ENCODE data around the gene EMC10.

DNA sequence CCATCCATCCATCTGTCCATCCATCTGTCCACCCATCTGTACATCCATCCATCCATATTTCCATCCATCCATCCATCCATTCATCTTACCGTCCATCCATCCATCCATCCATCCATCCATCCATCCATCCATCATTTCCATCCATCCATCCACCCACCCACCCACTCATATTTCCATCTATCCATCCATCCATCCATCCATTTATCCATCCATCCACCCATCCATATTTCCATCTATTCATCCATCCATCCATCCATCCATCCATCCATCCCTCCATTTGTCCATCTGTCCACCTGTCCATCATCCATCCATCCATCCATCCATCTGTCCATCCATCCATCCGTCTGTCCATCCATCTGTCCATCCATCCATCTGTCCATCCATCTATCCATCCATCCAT, 20.3 kb upstream of the EMC10 start:
- TF ChIP-seq, protein P1, sequence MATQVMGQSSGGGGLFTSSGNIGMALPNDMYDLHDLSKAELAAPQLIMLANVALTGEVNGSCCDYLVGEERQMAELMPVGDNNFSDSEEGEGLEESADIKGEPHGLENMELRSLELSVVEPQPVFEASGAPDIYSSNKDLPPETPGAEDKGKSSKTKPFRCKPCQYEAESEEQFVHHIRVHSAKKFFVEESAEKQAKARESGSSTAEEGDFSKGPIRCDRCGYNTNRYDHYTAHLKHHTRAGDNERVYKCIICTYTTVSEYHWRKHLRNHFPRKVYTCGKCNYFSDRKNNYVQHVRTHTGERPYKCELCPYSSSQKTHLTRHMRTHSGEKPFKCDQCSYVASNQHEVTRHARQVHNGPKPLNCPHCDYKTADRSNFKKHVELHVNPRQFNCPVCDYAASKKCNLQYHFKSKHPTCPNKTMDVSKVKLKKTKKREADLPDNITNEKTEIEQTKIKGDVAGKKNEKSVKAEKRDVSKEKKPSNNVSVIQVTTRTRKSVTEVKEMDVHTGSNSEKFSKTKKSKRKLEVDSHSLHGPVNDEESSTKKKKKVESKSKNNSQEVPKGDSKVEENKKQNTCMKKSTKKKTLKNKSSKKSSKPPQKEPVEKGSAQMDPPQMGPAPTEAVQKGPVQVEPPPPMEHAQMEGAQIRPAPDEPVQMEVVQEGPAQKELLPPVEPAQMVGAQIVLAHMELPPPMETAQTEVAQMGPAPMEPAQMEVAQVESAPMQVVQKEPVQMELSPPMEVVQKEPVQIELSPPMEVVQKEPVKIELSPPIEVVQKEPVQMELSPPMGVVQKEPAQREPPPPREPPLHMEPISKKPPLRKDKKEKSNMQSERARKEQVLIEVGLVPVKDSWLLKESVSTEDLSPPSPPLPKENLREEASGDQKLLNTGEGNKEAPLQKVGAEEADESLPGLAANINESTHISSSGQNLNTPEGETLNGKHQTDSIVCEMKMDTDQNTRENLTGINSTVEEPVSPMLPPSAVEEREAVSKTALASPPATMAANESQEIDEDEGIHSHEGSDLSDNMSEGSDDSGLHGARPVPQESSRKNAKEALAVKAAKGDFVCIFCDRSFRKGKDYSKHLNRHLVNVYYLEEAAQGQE (IDR thresholded peaks at IDR 0.05; ENCODE audit: low read depth, low read length) = no peak
- TF ChIP-seq EP300 (IDR thresholded peaks at IDR 0.05; ENCODE audit: borderline replicate concordance in 1 of 2, control insufficient read depth in 1 of 2, low read depth in 2 of 2, low read length in 2 of 2) (no peak), JUNB (IDR thresholded peaks at IDR 0.05) (no peak), EZH2 (IDR thresholded peaks at IDR 0.05; ENCODE audit: borderline replicate concordance, control insufficient read depth, low read depth, low read length) (no peak), SMC3 (IDR thresholded peaks at IDR 0.05; ENCODE audit: borderline replicate concordance, low read length) (no peak), MYC (IDR thresholded peaks at IDR 0.05; ENCODE audit: insufficient read depth, insufficient read length, insufficient replicate concordance, low read length, severe bottlenecking) (no peak), RAD21 (IDR thresholded peaks at IDR 0.05; ENCODE audit: insufficient read depth, low read depth, low read length) (no peak), ETV6 (conservative IDR thresholded peaks at IDR 0.05 in 1 of 2, IDR thresholded peaks at IDR 0.05 in 1 of 2; ENCODE audit: borderline replicate concordance in 1 of 2, low read depth in 1 of 2) (no peak)
- TF ChIP-seq, protein P2, sequence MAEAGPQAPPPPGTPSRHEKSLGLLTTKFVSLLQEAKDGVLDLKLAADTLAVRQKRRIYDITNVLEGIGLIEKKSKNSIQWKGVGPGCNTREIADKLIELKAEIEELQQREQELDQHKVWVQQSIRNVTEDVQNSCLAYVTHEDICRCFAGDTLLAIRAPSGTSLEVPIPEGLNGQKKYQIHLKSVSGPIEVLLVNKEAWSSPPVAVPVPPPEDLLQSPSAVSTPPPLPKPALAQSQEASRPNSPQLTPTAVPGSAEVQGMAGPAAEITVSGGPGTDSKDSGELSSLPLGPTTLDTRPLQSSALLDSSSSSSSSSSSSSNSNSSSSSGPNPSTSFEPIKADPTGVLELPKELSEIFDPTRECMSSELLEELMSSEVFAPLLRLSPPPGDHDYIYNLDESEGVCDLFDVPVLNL (IDR thresholded peaks at IDR 0.05; ENCODE audit: low read depth, low read length) = no peak
- TF ChIP-seq, protein P3, sequence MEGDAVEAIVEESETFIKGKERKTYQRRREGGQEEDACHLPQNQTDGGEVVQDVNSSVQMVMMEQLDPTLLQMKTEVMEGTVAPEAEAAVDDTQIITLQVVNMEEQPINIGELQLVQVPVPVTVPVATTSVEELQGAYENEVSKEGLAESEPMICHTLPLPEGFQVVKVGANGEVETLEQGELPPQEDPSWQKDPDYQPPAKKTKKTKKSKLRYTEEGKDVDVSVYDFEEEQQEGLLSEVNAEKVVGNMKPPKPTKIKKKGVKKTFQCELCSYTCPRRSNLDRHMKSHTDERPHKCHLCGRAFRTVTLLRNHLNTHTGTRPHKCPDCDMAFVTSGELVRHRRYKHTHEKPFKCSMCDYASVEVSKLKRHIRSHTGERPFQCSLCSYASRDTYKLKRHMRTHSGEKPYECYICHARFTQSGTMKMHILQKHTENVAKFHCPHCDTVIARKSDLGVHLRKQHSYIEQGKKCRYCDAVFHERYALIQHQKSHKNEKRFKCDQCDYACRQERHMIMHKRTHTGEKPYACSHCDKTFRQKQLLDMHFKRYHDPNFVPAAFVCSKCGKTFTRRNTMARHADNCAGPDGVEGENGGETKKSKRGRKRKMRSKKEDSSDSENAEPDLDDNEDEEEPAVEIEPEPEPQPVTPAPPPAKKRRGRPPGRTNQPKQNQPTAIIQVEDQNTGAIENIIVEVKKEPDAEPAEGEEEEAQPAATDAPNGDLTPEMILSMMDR (IDR thresholded peaks at IDR 0.05 in 2 of 3, conservative IDR thresholded peaks at IDR 0.05 in 1 of 3; ENCODE audit: control insufficient read depth in 2 of 3, extremely low read depth in 1 of 3, insufficient read depth in 1 of 3, low read depth in 3 of 3, low read length in 3 of 3) = no peak
